Adrenal gland (tissue), 12 donors: Measurements from ENCODE around the gene ANGPTL4. TPM values are rescaled to one million over a fixed set of nuclear protein-coding genes. Genes with fewer than 3 reads are reported as not detected.
"Not testable (repeated sequence)": the region's sequence is repeated elsewhere in the genome, so short reads cannot be mapped to it uniquely, and the experiment has no call there.

Experiments
- DNase-seq, 7 donors: peaks; one replicate each; pipeline ENCODE4 v3.0.0-alpha.2; 2019 to 2020
- H3K27ac ChIP-seq, 5 donors: fragments of 200-600 bp; sonication (generic) in 4 of 5; 1 replicate in 3 of 5; 2 replicates in 2 of 5; pipeline versions ENCODE4 v1.5.1 to v1.8.0; 2016 to 2020; ENCODE audit warnings: mild to moderate bottlenecking in 1 of 5
- H3K27me3 ChIP-seq: fragments of 200-600 bp; 2 replicates; pipeline ENCODE4 v1.8.0; 2021
- H3K36me3 ChIP-seq, 2 donors: fragments of 200-600 bp; replicated peaks in 1 of 2; 1 replicate in 1 of 2; 2 replicates in 1 of 2; pipeline versions ENCODE4 v1.5.1 to v1.8.0; 2018 to 2022
- H3K4me1 ChIP-seq, 2 donors: fragments of 200-600 bp; replicated peaks in 1 of 2; 1 replicate in 1 of 2; 2 replicates in 1 of 2; pipeline versions ENCODE4 v1.5.1 to v1.8.0; 2018 to 2021
- H3K4me3 ChIP-seq, 4 donors: fragments of 200-600 bp; sonication (generic) in 3 of 4; one replicate each; pipeline ENCODE4 v1.5.1; 2016 to 2018
- H3K9me3 ChIP-seq, 3 donors: fragments of 200-600 bp; sonication (generic) in 1 of 3; replicated peaks in 1 of 3; 1 replicate in 2 of 3; 2 replicates in 1 of 3; pipeline versions ENCODE4 v1.5.1 to v1.8.0; 2016 to 2021
- POLR2A ChIP-seq, 2 donors: fragments of 450-650 bp; IDR thresholded peaks; one replicate each; pipeline ENCODE4 v1.6.1; 2017; ENCODE audit warnings: antibody characterized with exemption in 2 of 2, mild to moderate bottlenecking in 2 of 2, moderate library complexity in 1 of 2
- WGBS, 4 donors: extraction: QIAGEN DNeasy Blood & Tissue Kit in 2 of 4; methylation state at CpG; one replicate each; pipeline versions ENCODE4 v1.1.5 to v1.1.7; 2013 to 2017; 5-methylcytosine and 5-hydroxymethylcytosine counted together
- intact Hi-C, 2 donors: fragments of 100-400 bp; cut with DNase I; formaldehyde crosslinking; loops; one replicate each; pipeline versions ENCODE4 v1.14.1 to v1.15.0; 2022 to 2023
- polyA plus RNA-seq, 3 donors: library from polyadenylated mRNA; stranded (reverse); fragments of 200-250 nt in 2 of 3; fragments of 350-450 nt in 1 of 3; fragmentation: Illumina TruSeq in 1 of 3; extraction: RNeasy Lipid Tissue Mini Kit (QIAGEN cat#74804) in 1 of 3; gene quantifications; one replicate each; pipeline ENCODE4 v1.2.3, GENCODE V29; 2013 to 2014
- total RNA-seq, 9 donors: library from RNA; depleted of rRNA in 4 of 9; stranded (reverse); fragments of >200 nt in 4 of 9; fragments of 120-200 nt in 1 of 9; fragmentation: NEBNext Ultra II Directional in 1 of 9; extraction: Animal tissue kit (Norgen Biotek cat#: 25700) in 1 of 9; gene quantifications; one replicate each; pipeline versions ENCODE4 v1.1.0 to v1.2.4, GENCODE V29; 2013 to 2023
- TF ChIP-seq, protein P1 (sequence below), 6 experiments: fragments of 450-650 bp in 4 of 6; fragments of 200-600 bp in 2 of 6; sonication (generic) in 1 of 6; IDR thresholded peaks; 1 replicate in 5 of 6; 2 replicates in 1 of 6; pipeline versions ENCODE4 v1.5.1 to v1.8.0; 2016 to 2021; ENCODE audit warnings: antibody characterized with exemption in 6 of 6, mild to moderate bottlenecking in 2 of 6, moderate library complexity in 1 of 6
- donor health status: healthy with polysubstance abuse.
- donor health status: Bipolar disorder and iron deficiency.
- donor health status: DM: yes; HTN: yes; CAD: no.
- donor health status: DM: no; HTN: no; CAD: no.
- donor health status: DM: no; HTN: no; CAD: no.
- donor health status: DM: yes; HTN: yes; CAD: no.

Gene ANGPTL4
- total and polyA plus RNA-seq, 12 donors = 0.33 to 141 (median 27.1) TPM

DNA sequence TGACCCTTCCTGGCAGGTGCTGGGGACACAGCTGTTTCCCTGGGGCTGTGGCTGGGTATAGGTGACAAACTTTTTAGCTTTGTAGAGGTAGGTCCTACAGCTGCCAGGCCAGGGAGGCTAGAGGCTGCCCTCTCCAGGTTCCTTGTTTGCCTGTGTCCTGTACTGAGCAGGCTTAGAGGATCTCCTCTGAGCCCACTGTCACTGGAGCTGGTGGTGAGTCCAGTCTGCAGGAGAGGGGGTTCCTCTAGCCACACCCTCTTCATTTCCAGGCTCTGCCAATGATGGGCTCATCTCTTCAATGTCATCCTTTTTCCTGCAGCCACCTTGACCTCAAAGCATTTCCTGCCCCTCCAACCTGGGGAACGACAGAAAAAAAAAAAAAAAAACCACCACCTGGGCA is 13.6 kb downstream of the ANGPTL4 start:
- Histone ChIP-seq H3K27me3 (no peaks in the 10 kb centered on the region), H3K9me3 (no peaks in the 10 kb centered on the region), H3K4me1 (no peaks in the 10 kb centered on the region), H3K27ac (no peak overlapping the region), H3K36me3 (peaks cover 0 to 11% of the 10 kb centered on the region in 2 donors), H3K4me3 (no peak overlapping the region)
- DNase-seq = no peak
- intact Hi-C loops = no loop called here
- TF ChIP-seq, protein P1, sequence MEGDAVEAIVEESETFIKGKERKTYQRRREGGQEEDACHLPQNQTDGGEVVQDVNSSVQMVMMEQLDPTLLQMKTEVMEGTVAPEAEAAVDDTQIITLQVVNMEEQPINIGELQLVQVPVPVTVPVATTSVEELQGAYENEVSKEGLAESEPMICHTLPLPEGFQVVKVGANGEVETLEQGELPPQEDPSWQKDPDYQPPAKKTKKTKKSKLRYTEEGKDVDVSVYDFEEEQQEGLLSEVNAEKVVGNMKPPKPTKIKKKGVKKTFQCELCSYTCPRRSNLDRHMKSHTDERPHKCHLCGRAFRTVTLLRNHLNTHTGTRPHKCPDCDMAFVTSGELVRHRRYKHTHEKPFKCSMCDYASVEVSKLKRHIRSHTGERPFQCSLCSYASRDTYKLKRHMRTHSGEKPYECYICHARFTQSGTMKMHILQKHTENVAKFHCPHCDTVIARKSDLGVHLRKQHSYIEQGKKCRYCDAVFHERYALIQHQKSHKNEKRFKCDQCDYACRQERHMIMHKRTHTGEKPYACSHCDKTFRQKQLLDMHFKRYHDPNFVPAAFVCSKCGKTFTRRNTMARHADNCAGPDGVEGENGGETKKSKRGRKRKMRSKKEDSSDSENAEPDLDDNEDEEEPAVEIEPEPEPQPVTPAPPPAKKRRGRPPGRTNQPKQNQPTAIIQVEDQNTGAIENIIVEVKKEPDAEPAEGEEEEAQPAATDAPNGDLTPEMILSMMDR (IDR thresholded peaks at IDR 0.05) = no peak
- no peak for TF ChIP-seq POLR2A (IDR thresholded peaks at IDR 0.05)
- WGBS, 4 donors = 17 to 57% (median 43%) methylated on average over 1 of the region's 1 CpG

DNA sequence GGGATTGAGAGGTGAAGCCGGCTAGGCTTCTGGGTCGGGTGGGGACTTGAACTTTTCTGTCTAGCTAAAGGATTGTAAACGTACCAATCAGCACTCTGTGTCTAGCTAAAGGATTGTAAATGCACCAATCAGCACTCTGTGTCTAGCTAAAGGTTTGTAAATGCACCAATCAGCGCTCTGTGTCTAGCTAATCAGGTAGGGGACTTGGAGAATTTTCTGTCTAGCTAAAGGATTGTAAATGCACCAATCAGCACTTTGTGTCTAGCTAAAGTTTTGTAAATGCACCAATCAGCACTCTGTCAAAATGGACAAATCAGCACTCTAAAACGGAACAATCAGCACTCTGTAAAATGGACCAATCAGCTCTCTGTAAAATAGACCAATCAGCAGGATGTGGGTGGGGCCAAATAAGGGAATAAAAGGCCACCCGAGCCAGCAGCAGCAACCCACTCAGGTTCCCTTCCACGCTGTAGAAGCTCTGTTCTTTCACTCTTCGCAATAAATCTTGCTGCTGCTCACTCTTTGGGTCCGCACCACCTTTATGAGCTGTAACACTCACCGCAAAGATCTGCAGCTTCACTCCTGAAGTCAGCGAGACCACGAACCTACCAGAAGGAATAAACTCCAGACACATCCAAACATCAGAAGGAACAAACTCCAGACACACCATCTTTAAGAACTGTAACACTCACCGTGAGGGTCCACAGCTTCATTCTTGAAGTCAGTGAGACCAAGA is 15.4 kb downstream of the ANGPTL4 start:
- H3K27me3 ChIP-seq, H3K4me1 ChIP-seq, H3K27ac ChIP-seq, H3K4me3 ChIP-seq, H3K9me3 ChIP-seq, H3K36me3 ChIP-seq, DNase-seq, intact Hi-C loops: not testable (repeated sequence)
- 95 to 98% (median 95%) methylated on average over 13 of the region's 13 CpGs for WGBS, 4 donors

DNA sequence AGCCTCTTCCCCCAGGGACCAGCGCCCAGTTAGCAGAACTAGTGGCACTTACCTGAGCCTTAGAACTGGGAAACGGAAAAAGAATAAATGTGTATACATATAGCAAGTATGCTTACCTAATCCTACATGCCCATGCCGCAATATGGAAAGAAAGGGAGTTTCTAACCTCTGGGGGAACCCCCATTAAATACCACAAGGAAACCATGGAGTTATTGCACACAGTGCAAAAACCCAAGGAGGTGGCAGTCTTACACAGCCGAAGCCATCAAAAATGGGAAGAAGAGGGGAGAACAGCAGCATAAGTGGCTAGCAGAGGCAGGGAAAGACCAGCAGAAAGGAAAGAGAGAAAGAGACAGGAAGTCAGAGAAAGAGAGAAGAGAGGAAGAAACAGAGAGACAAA is 20.6 kb downstream of the ANGPTL4 start:
- DNase-seq, H3K9me3 ChIP-seq, intact Hi-C loops, H3K4me3 ChIP-seq, H3K27me3 ChIP-seq, H3K4me1 ChIP-seq, H3K36me3 ChIP-seq, H3K27ac ChIP-seq: not testable (repeated sequence)
- WGBS, 4 donors = 74 to 92% (median 84%) methylated on average over 4 of the region's 4 CpGs

DNA sequence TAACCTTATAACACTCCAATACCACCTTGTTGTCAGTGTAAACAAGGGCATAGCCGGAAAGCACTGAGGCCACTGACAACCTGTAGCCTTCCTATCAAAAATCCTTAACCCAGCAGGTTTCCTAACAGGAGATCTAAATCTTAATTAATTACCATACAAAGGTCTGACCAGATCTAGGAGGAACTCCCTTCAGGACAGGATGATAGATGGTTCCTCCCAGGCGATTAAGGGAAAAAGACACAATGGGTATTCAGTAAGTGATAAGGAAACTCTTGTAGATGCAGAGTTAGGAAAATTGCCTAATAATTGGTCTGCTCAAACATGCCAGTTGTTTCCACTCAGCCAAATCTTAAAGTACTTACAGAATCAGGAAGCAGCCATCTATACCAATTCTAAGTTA is 21.1 kb downstream of the ANGPTL4 start:
- 47 to 63% (median 58%) methylated on average over 2 of the region's 2 CpGs for WGBS, 4 donors
- H3K27ac ChIP-seq = peak overlapping the region in 1 of 5 donors; percentile 49
- intact Hi-C loops, H3K9me3 ChIP-seq, H3K27me3 ChIP-seq, H3K4me1 ChIP-seq, DNase-seq, H3K36me3 ChIP-seq, H3K4me3 ChIP-seq: not testable (repeated sequence)

DNA sequence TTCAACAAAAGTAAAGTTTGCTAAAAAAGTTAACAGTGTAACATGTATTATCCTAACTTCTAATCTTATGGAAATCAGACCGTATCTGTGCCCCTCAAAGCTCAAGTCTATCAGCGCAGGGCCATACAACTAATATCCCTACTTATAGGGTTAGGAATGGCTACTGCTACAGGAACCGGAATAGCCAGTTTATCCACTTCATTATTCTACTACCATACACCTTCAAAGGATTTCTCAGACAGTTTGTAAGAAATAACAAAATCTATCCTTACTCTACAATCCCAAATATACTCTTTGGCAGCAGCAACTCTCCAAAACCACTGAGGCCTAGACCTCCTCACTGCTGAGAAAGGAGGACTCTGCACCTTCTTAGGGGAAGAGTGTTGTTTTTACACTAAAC is 21.6 kb downstream of the ANGPTL4 start:
- DNase-seq, H3K9me3 ChIP-seq, H3K4me3 ChIP-seq, intact Hi-C loops, H3K27me3 ChIP-seq, H3K4me1 ChIP-seq, H3K36me3 ChIP-seq: not testable (repeated sequence)
- WGBS, 4 donors = 86 to 97% (median 93%) methylated on average over 3 of the region's 3 CpGs
- H3K27ac ChIP-seq = peak overlapping the region in 1 of 5 donors; percentile 49

DNA sequence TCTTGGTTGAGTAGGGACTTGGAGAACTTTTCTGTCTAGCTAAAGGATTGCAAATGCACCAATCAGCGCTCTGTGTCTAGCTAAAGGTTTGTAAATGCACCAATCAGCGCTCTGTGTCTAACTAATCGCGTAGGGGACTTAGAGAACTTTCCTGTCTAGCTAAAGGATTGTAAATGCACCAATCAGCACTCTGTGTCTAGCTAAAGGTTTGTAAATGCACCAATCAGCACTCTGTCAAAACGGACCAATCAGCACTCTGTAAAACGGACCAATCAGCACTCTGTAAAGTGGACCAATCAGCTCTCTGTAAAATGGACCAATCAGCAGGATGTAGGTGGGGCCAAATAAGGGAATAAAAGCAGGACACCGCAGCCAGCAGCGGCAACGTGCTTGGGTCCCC is 22.5 kb downstream of the ANGPTL4 start:
- DNase-seq, H3K4me3 ChIP-seq, H3K36me3 ChIP-seq, intact Hi-C loops, H3K27ac ChIP-seq, H3K9me3 ChIP-seq, H3K27me3 ChIP-seq: not testable (repeated sequence)
- 80 to 96% (median 89%) methylated on average over 8 to 9 of the region's 9 CpGs for WGBS, 4 donors
- peaks cover 6 to 11% of the 10 kb centered on the region in 2 donors for H3K4me1 ChIP-seq

DNA sequence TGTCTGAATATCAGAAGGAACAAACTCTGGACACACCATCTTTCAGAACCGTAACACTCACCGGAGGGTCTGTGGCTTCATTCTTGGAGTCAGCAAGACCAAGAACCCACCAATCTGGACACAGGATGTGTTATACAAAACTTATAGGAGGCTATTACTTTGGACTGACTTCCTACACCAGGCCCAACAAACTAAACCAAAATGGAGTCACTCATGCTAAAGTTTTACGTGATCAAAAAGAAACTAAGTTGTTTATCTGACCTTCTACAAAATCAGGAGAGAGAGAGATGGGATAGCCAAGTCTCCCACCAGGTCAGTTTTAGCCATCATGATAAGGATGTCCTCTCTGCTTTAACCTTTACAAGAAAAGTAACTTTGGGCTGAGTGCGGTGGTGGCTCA is 23.0 kb downstream of the ANGPTL4 start:
- intact Hi-C loops = no loop called here
- no peak for TF ChIP-seq POLR2A (IDR thresholded peaks at IDR 0.05)
- TF ChIP-seq, protein P1 (IDR thresholded peaks at IDR 0.05) = no peak
- Histone ChIP-seq H3K9me3 (no peaks in the 10 kb centered on the region), H3K27ac (no peak overlapping the region), H3K4me3 (no peak overlapping the region), H3K4me1 (peaks cover 12 to 17% of the 10 kb centered on the region in 2 donors), H3K36me3 (no peaks in the 10 kb centered on the region), H3K27me3 (no peaks in the 10 kb centered on the region)
- DNase-seq = no peak
- WGBS, 4 donors = 73 to 96% (median 85%) methylated on average over 4 of the region's 4 CpGs
